OCI-LY3 (cell line): Measurements from ENCODE around the gene PHKB.

Source experiments
- EZH2phosphoT487 ChIP-seq: fragments of 200-600 bp; shearing (Covaris generic); IDR thresholded peaks from 2 replicates; pipeline ENCODE4 v1.6.1; 2018; ENCODE audit warnings: antibody characterized with exemption, mixed run types, low read depth
- TF ChIP-seq, protein P1 (sequence below): fragments of 200-600, 300-600 bp; sonication (generic); IDR thresholded peaks from 2 replicates; pipeline ENCODE4 v1.5.1; 2014; ENCODE audit warnings: antibody characterized with exemption, low read length, low read depth

DNA sequence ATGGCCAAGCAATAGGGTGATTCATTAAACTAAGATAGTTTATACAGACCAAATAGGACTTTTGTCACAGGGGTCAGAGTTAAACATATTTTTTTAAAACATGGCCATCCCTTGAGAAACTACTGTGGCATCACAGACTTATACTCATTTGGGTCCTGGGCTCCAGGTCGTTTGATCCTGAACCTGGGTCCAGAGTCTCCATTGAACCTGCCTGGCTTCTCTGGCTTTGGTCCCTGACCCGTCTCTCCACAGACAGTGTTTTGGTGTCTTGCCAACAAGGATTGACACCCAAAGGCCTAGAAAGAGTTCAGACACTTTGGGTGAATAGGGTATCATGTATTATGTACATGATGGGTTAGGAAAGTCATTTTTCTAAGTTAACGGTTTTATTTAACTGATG, 236.7 kb downstream of the PHKB start:
- TF ChIP-seq, protein P1, sequence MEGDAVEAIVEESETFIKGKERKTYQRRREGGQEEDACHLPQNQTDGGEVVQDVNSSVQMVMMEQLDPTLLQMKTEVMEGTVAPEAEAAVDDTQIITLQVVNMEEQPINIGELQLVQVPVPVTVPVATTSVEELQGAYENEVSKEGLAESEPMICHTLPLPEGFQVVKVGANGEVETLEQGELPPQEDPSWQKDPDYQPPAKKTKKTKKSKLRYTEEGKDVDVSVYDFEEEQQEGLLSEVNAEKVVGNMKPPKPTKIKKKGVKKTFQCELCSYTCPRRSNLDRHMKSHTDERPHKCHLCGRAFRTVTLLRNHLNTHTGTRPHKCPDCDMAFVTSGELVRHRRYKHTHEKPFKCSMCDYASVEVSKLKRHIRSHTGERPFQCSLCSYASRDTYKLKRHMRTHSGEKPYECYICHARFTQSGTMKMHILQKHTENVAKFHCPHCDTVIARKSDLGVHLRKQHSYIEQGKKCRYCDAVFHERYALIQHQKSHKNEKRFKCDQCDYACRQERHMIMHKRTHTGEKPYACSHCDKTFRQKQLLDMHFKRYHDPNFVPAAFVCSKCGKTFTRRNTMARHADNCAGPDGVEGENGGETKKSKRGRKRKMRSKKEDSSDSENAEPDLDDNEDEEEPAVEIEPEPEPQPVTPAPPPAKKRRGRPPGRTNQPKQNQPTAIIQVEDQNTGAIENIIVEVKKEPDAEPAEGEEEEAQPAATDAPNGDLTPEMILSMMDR, result no peak
- TF ChIP-seq EZH2phosphoT487, result no peak
